GM19467 (cell line): ENCODE data around the gene CUEDC1.
"Not testable (repeated sequence)": the region's sequence is repeated elsewhere in the genome, so short reads cannot be mapped to it uniquely, and the experiment has no call there.

Experiments
- ATAC-seq: cut with Tn5 transposase; IDR thresholded peaks from one replicate; pipeline ENCODE4 v1.9.1; 2021; ENCODE audit warnings: mild to moderate bottlenecking, moderate library complexity; ENCODE audit not compliant: unreplicated experiment

CUEDC1 gene

DNA sequence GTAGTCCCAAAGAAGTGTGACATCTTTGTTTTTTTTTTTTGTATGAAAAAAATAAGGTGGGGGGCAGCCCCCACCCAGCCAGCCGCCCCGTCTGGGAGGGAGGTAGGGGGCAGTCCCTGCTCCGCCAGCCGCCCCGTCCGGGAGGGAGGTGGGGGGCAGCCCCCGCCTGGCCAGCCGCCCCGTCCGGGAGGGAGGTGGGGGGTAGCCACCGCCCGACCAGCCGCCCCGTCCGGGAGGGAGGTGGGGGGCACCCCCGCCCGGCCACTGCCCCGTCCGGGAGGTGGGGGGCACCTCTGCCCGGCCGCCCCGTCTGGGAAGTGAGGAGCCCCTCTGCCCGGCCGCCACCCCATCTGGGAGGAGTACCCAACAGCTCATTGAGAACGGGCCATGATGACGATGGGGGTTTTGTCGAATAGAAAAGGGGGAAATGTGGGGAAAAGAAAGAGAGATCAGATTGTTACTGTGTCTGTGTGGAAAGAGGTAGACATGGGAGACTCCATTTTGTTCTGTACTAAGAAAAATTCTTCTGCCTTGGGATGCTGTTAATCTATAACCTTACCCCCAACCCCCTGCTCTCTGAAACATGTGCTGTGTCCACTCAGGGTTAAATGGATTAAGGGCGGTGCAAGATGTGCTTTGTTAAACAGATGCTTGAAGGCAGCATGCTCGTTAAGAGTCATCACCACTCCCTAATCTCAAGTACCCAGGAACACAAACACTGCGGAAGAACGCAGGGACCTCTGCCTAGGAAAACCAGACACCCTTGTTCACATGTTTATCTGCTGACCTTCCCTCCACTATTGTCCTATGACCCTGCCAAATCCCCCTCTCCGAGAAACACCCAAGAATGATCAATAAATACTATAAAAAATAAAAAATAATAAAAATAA is 108.9 kb downstream of the CUEDC1 start:
- ATAC-seq = not testable (repeated sequence)

DNA sequence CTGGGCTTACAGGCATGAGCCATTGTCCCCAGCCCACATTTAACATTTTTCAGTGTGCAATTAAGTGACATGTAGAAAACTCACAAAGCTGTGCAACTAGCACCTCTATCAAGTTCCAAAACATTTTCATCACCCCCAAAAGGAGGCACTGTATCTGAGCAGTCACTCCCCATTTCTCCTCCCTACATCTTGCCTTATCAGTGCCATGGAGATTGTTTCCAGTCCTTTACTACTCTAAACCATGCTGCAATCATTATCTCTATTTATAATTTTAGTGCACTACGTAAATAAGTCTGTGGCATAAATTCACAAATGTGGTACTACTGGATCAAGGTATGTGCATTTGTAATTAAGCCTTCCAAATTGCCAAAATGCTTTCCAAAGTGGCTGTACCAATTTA is 112.9 kb downstream of the CUEDC1 start:
- no peak for ATAC-seq

DNA sequence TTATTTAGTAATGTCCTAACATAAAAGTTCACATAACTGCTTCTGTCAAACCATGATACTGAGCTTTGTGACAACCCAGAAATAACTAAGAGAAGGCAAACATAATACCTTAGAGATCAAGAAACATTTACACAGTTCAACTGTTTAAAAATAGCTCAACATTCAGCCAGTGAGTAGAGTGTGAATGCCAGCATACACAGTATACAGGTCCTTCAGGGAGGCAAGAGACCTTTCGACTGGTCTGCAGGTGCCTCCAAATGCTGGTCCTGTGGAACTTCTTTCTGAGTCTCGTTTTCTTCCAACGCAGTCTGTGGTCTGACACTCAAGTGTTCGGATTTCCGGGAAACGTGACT is 115.7 kb downstream of the CUEDC1 start:
- ATAC-seq = no peak

DNA sequence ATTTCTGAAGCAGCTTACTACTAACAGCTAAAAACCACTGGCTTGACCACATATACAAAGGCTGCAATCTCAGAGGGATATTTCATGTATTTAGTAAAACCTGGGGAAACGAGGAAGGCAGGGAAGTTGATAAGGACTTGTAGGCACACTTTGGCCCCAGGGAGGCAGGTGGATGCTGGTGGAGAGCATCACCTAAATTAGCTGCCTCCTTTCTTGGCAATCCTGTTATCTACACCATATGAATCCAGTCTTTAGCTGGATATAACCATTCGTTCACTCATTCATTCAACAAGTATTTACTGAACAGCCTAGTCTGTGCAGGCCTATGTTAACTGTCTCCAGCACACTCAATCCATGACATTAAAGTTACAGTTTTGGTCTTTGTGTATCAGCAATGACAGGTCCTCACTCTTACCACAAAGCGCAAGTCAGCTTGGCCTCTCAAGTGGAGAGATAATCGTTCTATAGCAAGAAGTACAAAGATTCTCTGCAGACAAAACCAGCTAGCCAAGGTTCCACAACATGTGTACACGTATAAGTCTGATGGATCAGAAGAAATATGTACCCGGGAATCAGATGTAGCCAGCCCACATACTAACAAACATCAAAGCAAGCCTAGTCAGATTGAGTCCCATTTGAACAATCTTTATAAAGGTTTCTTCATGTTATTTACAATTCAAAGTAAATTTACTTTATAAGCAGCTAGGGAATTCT is 116.2 kb downstream of the CUEDC1 start:
- no peak for ATAC-seq

DNA sequence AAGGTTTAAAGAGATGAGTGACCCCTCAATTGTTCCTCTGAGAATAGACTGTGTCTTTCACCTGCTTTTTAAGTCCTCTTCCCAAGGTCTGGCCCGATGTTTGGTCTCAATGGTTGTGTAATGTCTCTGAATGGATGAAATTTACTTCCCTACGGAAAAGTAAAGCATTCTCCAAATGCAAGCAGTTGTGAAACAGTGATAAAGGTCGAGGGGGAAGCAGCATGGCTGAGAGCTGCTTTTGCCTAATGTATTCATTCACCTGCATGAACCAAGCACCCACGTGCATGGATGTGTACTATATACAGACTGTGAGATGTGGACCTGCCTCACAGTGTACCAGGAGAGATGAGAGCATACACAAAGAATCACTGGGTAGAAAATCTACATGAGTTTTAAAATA is 116.8 kb downstream of the CUEDC1 start:
- ATAC-seq = no peak

DNA sequence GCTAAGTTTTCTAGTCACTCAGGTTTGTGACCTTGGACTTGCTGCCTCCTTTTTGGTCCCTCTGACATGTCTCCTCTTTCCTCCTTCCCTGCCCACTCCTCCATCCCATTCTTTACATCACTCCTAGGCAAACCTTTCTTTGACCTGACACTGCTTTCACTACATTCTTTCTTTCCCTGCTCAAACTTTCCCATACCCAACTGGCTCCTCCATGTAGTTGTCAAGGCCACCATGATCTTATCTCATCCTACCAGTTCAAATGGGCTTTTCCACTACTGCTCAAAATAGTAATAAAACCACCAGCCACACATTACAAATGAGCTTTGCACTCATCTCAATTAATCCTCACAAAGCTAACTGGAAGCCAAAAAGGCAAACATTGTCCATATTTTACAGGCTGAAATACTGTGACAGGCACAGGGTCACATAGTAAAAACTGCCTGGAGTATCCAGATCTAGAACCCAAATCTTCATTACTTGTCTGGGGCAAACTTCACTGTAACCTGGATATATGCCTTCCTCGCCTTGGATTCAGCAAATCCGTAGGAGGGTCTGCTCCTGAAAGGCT is 119.8 kb downstream of the CUEDC1 start:
- no peak for ATAC-seq

GRCh38 chr17:57834146-57834741 is 121.0 kb downstream of the CUEDC1 start:
- ATAC-seq = no peak

- no peak for ATAC-seq
These were observed 121.9 kb downstream of the CUEDC1 start for GRCh38 chr17:57833179-57833939.

DNA sequence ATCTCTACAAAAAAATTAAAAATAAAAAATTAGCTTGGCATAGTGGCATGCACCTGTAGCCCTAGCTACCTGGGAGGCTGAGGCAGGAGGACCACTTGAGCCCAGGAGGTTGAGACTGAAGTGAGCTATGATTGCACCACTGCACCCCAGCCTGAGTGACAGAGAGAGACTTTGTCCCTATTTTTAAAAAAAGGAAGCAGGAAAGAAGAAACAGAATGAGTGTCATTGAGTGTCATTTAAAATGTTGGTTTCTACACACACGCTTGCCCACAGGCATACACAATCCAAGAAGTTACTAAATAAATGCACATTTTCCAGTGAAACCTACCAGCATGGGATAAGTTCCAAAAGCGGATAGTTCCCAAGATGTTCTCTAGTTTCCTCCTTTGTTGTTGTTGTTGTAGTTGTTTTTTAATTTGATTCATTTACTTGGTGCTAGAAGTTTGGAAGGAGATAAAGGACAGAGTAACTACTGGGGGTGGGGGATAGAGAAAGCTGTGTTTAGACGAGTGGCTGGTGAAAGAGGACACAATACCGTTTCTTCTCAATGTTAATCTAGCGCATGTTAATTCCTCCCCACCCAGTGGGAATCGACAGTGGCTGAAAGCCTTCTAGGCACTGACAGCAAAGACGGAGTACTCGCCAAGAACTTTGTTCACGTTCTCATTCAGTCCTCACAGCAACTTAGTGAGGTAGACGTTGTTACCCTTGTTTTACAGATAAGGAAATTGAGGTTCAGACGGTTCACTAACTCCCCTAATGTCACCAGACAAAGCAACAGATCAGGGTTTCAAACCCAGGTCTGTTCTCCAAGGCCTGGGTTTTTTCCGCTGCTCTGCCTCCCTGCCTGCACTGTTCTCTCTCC is 122.7 kb downstream of the CUEDC1 start:
- no peak for ATAC-seq

- ATAC-seq = no peak
These were observed 124.3 kb downstream of the CUEDC1 start for GRCh38 chr17:57830880-57831279.

GRCh38 chr17:57823469-57824401 is 131.5 kb downstream of the CUEDC1 start:
- ATAC-seq = no peak

- ATAC-seq = no peak
These were observed 135.3 kb downstream of the CUEDC1 start for GRCh38 chr17:57819867-57820266.

GRCh38 chr17:57819285-57819684 is 135.9 kb downstream of the CUEDC1 start:
- no peak for ATAC-seq

GRCh38 chr17:57818066-57818465 is 137.1 kb downstream of the CUEDC1 start:
- no peak for ATAC-seq

GRCh38 chr17:57817299-57817698 is 137.9 kb downstream of the CUEDC1 start:
- ATAC-seq = no peak

DNA sequence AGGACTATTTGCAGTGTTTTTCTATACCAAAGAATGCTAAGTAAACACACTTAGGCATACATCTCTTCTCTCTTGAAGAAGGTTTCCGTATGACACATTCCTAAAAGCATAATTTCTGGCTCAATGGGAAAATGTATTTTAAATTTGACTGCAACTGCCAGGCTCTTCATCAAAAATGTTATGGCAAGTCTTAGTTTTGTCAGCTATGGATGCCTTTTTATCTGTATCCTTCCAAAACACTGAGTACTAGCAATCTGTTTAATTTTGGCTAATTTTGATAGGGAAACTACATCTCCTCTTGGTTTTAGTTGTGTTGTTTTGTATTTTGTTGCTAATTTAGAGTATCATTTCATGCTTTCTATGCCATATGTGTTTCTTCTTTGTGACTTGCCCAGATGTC is 140.8 kb downstream of the CUEDC1 start:
- no peak for ATAC-seq

- no peak for ATAC-seq
These were observed 143.5 kb downstream of the CUEDC1 start for GRCh38 chr17:57811638-57812280.
